ENCODE data around the gene ATRN.
"Not testable (repeated sequence)": the region's sequence is repeated elsewhere in the genome, so short reads cannot be mapped to it uniquely, and the experiment has no call there.

Gene ATRN

DNA sequence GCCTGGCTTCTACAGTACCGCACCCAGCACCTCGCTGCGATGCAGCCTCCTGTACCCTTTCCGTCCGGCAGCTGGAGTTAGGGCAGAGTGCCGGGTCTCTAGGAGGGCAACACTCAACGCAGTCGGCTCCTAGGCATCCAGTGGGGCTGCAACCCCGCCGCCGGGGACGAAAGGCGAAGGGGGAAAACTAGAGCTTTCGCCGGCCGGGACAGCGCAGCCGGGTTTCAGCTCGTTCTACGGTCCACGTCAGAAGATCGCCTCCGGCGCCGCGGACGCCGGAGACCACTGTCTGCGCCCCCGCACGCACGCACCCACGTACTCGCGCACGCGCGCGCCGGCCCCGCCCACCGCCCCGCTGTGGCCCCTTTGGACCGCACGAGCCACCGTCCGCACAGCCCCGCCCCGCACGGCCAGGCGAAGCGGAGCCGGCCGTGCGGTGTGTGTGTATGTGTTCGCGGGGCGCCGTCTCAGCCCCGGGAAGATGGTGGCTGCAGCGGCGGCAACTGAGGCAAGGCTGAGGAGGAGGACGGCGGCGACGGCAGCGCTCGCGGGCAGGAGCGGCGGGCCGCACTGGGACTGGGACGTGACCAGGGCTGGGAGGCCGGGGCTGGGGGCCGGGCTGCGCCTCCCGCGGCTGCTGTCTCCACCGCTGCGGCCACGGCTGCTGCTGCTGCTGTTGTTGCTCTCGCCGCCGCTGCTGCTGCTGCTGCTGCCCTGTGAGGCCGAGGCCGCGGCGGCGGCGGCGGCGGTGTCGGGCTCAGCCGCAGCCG lies at the start of gene ATRN:
Gene ATRN, plus strand, starts transcription at position 392 of the 770 bp plus-strand sequence. Its CDS starts 90 bp downstream, at position 482.
- peak; percentile 85 to 92 for DNase-seq (ENCODE audit: low read depth in 2 of 2)

DNA sequence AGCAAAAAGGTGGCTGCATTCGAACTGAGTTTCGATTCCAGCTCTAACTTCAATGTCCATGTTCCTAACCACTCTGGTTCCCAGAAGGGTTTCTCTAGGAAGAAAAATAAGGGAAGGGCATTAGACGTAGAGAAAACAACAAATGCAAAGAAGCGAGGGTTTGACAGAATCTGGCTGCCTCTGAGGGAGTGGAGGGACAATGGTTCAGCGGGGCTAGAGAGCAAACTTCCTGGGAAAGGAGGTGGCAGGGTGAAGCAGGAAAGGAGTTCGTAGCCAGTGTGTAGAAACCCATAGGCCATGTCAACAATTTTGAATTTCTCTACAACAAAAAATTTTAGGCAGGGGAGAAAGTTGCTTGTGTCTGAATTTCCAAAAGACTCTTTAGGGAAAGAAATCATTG lies 48.8 kb upstream of the ATRN start:
- DNase-seq (ENCODE audit: low read depth in 2 of 2), result no peak

DNA sequence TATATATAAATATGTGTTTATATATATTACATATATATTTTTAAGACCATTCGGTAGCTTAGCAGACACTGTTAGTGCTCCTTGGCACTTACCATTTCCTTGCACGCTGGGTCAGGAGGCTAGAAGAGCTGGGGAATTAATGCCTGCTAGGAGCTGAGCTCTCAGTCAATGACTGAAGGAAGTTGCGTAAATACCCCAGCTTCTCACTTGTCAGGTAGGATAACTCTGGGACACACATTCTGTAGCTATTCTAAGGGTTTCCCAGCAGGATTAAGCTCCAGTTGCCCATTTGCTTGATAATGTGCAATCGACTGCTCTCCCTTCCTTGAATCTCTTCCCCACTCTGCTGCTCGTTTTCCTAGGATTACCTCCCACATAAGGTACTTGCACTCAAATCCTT lies 47.7 kb upstream of the ATRN start:
- DNase-seq (ENCODE audit: low read depth in 2 of 2), result no peak

DNA sequence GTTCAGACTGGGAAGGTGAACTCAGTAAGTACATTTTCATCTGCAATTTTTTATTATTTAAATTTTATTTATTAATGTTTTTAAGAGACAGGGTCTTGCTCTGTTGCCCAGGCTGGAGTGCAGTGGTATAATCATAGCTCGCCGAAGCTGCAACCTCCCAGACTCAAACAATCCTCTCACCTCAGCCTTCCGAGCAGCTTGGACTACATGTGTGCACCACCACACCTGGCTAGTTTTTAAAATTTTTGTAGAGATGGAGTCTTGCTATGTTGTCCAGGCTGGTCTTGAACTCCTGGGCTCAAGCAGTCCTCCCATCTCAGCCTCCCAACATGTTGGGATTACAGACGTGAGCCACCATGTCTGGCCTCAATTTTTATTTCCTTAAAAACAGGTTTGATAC lies 44.1 kb upstream of the ATRN start:
- DNase-seq (ENCODE audit: low read depth in 2 of 2), result not testable (repeated sequence)

DNA sequence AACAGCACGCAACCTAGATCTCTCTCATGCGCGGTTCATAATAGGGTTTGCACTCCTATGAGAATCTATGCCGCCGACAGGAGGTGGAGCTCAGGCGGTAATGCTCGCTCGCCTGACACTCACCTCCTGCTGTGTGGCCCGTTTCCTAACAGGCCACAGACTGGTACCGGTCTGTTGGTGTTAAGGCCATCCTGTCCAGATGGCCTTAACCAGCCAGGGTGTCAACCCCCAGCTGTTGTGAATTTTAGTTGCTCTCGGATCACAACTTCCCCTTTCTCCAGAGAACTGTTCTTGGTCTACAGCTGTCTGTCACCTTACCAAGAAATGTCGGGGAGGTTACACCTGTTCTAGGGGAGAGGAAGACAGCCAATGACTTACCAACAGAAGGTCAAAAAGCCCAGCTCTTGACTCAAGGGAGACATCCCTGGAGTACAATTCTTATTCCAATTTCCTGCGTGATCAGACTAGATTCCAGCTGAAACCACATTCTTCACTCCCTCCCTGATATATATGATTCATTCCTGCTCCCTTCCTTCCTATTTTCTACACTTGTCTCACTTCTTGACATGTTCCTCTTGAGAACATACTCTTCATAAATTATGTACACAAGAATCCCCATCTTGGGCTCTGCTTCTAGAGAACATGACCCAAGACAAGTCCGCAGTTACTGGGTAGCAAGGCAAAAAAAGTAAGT lies 40.3 kb upstream of the ATRN start:
- no peak for DNase-seq (ENCODE audit: low read depth in 2 of 2)

DNA sequence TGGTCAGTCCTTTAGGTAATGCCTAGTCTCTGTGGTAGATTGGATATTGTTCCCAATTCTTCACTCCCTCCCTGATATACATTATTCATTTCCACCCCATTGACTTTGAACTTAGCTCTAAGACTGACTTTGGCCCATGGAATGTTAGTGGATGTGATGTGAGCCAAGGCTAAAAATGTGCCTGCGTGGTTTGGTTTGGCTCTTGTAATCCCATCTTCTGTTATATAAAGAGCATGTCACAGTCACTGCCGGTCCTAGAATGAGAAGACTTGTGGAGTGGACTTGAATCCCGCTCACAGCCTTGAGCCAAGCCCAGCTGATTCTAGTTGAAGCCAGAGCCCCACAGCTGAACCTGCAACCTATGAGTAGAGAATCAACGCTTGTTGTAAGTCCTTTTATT lies 39.7 kb upstream of the ATRN start:
- no peak for DNase-seq (ENCODE audit: low read depth in 2 of 2)

DNA sequence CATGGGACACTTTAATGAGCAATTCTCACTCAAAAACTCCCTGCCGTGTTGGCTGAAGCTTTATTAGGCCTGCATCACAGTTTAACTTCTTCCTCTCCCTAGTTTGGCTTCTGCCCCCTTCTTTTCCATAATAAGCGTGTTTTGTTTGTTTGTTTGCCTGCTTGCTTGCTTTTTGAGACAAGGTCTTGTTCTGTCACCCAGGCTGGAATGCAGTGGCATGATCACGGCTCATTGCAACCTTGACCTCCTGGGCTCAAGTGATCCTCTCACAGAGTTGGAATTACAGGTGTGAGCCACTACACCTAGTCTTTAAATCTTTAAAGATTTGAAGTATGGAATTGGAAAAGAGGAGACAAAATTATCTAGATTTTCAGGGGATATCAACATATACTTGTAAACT lies 38.0 kb upstream of the ATRN start:
- DNase-seq (ENCODE audit: low read depth in 2 of 2), result no peak

DNA sequence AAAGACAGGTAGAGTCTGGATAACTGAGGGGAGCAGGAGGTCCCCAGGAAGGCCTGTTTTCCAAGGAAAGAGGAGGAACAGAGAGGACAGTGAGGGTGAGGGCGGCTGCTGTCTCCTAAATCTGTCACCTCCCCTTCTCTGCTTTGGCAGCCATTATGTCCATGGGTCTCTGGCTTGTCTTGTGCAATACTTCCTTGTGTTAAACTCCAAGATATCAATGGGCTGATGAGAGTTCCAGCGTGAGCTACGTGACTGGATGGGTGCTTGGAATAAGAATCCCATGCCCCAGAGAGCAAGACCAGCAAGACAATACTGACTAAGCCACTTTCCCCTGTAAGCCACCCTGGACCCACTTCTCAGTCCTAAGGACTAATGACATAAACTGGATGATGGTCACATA lies 37.1 kb upstream of the ATRN start:
- no peak for DNase-seq (ENCODE audit: low read depth in 2 of 2)

DNA sequence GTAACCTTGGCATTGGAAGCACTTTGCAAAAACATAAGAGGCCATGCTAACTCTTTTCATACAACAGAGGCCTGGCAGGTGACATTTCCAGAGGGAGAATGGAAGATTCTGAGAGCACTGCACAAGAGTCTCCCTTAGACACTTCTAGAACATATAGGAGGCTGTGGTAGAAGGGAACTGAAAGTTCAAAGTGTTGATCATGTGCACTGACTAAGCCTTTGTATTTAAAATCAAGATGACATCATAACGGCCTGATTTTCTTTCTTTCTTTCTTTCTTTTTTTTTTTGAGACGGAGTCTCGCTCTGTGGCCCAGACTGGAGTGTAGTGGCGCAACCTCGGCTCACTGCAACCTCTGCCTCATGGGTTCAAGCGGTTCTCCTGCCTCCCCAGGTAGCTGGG lies 36.6 kb upstream of the ATRN start:
- DNase-seq (ENCODE audit: low read depth in 2 of 2), result no peak

DNA sequence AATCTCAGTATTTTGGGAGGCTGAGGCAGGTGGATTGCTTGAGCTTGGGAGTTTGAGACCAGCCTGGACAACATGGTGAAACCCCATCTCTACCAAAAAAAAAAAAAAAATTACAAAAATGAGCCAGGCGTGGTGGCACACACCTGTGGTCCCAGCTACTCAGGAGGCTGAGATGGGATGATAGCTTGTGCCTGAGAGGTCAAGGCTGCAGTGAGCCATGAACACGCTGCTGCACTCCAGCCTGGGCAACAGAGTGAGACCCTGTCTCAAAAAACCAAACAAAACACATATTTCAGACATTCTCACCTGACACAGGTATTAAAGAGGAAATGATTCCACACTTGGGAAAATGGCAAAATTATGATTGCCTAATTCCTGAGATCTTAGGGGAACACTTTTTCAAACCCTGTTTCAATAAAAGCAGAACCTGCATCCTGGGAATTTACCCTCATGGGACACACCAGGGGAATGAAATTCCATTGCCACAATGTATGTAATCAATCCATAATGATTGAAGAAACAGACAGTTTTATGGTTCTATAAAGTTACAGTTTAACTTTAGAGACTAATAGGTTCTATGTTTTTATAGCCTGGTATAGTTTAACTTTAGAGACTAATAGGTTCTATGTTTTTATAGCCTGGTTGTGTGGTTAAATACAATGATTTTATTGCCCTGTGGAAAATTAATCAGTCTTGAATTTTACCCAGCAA lies 33.8 kb upstream of the ATRN start:
- no peak for DNase-seq (ENCODE audit: low read depth in 2 of 2)

DNA sequence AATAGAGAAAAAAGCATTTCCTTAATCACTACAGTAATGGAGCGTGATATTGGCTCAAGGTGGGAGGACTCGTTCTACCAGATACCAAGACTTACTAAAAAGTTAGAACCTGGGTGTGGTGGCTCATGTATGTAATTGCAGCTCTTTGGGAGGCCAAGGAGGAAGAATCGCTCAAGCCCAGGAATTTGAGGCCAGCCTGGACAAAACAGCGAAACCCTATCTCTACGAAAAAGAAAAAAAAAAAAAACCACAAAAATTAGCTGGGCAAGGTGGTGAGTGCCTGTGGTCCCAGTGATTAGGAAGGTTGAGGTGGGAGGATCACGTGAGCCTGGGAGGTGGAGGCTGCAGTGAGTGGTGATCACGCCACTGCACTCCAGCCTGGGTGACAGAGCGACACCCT lies 24.0 kb upstream of the ATRN start:
- DNase-seq (ENCODE audit: low read depth in 2 of 2), result no peak

DNA sequence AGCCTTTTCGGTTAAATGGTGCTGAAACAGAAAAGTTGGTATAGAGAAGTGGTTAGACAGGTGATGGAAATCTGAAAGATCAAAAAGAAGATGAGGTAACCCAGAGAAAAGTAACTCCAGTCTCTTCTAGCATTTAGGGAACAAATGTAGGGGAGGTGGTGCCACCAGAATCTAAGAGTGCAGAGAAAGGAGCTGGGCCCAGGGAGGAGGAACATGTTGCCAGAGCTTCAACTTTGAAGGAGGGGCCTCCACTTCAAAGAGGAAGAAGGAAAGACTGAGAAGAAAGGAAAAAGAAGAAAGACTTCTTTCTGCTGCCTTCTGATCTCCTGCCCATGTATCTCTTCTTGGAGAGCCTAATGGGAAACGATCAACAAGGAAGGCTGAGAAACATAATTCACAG lies 23.5 kb upstream of the ATRN start:
- no peak for DNase-seq (ENCODE audit: low read depth in 2 of 2)

DNA sequence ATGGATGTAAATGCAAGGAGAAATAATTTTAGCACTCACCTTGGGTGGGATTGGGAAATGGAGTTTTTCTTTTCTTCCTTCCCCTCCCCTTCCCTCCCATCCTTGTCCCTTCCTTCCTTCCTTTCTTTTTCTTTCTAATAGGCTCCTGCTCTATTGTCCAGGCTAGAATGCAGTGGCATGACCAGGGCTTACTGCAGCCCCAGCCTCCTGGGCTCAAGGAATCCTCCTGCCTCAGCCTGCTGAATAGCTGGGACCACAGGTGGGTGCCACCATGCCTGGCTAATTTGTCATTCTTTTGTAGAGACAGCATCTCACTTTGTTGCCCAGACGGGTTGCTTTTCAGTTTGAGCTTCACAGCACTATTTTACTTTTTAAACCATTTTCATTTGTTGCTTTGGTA lies 21.5 kb upstream of the ATRN start:
- no peak for DNase-seq (ENCODE audit: low read depth in 2 of 2)

DNA sequence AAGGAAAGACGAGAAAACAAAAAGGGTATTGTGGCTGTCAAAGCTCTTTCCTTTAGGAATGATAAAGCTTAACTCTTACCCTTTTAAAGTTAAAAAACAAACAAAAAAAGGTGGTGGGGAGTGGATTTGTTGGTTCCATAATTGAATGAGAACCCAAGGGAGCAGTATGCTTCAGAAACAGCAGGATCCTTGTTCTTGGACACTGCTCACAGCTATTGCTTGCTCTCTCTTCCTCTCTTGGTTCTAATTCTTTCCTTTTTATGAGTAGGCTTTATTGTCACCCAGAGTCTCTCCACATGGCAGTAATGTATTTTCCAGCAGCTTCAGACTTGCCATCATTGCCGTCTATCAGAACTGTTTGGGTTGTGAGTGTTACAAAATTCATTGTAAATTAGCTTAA lies 18.7 kb upstream of the ATRN start:
- DNase-seq (ENCODE audit: low read depth in 2 of 2), result no peak

DNA sequence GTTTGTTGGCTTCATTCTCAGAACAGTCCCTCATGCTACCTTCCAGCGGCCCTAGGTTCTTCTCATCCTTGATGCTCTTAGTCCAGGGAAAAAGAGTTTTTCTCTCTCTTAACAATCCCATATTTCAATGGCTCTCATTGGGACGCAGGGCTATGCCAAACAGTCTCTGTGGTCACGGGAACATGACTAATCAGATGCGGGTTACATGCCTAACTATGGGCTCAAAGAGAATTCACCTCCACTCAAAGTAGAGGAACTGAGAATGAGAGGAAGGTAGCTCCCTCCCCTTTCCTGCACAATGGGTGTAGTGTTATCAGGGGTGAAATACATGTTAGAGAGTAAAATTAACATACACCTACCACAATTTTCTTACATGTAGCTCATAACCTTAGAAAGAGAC lies 18.1 kb upstream of the ATRN start:
- DNase-seq (ENCODE audit: low read depth in 2 of 2), result no peak

DNA sequence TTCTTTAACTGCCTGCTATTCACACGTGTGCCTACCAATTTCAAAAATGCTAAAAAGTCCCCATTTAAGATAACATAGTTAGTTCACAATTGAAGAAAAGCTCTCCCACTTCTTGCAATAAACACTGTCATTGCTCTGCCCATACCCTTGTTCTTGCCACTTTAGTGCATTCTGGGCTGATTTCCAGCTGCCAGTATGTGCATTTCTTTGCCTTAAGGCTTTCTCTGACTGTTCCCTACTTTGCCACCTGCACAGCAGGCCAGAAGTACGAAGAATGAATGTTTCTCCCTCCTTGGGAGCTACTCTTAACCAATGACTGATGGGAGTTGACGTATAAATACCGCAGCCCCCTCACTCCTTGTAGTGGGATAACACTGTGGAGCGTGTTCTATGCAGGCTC lies 16.0 kb upstream of the ATRN start:
- DNase-seq (ENCODE audit: low read depth in 2 of 2), result no peak

DNA sequence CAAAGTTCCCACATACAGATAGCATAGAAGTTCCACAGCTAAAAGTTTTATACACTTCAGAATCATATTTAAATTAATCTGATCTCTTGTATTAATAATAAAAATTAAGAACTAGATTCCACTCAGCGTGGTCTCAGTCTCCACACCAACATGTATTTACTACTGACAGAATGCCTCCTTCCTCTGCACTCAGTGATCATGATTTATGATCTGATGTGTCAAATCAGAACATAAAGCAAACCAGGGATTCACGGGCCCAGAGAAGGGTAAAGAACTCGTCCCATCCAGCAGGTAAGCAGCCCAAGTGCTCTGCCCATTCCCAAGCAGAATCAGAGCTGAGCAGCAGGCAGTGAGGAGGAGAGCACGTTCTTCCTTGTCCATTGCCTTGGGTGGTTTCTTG lies 14.2 kb upstream of the ATRN start:
- DNase-seq (ENCODE audit: low read depth in 2 of 2), result no peak

DNA sequence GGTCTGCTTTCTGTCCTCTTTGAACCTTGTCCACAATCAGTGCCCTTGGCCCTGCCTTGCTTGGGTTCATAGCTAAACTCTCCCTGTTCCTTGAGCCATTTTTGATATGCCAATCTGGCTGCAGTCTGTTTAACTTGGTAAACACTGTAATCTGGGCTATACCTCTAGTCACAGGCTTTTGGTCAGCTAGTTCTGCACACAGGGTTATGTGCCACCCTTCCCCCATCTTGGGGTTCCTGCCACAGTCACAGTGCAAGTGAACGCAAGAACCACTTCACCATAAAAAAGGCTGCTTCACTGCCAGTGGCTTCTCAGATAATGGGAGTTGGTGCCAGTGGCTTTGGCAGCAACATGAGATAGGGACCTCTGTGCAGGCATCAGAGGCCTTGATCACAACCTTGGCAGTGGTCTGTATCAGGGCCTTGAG lies 10.9 kb upstream of the ATRN start:
- no peak for DNase-seq (ENCODE audit: low read depth in 2 of 2)

DNA sequence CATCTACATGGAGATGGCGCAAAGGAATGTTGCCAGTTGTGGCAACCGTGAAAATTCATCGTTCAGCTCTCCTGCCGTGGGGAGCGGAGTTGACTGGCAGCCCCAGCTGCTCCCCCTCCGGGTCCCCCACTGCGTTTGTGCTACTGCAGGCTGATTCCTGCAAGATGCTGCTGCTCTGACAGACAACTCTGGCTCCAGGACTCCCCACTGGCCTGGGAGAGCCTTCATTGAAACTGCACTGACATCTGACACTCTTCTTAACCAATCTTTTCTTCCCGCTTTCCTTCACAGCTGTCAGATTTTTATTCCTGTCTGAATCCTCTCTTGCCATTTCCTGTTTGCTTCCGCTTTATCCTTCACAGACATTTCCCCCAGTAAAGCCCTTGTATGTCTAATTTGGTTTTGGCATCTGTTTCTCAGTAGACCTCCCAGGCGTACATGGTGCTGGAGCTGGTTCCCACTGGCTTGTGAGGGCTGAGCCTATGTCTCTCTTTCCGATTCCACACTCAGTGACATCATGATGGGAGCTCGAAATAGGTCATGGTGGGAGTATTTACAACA lies 9.5 kb upstream of the ATRN start:
- no peak for DNase-seq (ENCODE audit: low read depth in 2 of 2)

DNA sequence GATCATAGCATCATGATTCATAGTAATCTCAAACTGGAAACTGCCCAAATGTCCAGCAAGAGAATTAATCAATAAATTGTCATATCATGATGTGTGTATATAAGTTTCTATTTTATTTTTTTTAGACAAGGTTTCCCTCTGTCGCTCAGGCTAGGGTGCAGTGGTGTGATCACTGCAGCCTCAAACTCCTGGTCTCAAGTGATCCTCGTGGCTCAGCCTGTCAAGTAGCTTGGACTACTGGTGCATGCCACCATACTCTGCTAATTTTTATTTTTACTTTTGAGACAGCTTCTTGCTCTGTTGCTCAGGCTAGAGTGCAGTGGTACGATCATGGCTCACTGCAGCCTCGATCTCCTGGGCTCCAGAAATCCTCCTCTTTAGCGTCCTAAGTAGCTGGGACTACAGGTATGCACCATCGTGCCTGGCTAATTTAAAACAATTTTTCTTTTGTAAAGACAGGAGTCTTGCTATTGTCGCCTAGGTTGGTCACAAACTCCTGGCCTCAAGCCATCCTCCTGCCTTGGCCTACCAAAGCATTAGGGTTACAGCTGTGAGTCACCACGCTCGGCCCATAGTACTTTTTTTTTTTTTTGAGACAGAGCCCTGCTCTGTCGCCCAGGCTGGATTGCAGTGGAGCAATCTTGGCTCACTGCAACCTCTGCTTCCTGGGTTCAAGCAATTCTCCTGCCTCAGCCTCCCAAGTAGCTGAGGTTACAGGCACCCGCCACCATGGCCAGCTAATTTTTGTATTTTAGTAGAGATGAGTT lies 8.7 kb upstream of the ATRN start:
- no peak for DNase-seq (ENCODE audit: low read depth in 2 of 2)

DNA sequence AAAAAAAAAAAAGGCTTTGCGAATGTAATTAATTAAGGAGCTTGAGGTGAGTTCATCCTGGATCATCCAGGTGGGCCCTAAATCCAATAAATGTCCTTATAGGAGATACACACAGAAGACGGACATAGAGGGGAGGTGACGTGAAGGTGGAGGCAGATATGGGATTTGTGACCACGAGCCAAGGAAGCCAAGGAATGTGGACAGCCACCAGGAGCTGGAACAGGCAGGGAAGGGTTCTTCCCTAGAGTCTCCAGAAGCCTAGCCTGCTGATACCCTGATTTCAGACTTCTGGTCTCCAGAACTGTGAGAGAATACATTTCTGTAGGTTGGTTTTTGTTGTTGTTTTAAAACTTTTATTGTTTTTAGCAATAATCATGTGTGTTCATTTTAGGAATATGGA lies 6.7 kb upstream of the ATRN start:
- no peak for DNase-seq (ENCODE audit: low read depth in 2 of 2)

DNA sequence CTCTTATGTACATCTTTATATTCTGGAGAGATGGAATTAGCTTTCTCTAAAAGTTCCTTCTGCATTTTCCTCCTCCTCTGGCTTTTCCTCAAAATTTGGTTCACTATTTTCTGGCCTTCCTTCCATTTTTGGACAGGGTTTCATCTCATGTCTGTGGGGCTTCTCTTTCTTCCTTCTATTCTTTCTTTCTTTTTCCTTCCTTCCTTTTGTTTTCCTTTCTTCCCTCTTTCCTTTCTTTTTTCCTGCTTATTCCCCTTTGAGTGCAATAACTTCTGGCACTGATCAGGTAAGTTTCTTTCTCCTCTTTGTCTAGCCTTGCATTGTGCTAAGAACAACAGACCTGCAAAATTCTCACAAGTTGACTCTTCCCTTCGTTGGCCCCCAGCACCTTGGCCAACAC lies 5.5 kb upstream of the ATRN start:
- DNase-seq (ENCODE audit: low read depth in 2 of 2), result no peak

All from stimulated activated CD4-positive, alpha-beta T cell treated with anti-CD3 and anti-CD28 coated beads, Interleukin-15, amount 100 ng/mL, for 48 hours (primary cell).